CD4-positive, alpha-beta T cell treated with Interleukin-4 for 1 hour (primary cell): ENCODE data around the gene TTC6.

ENCODE experiments used
- DNase-seq, 2 donors: peaks; one replicate each; pipeline ENCODE4 v3.0.0-alpha.2; 2020 to 2022

The TTC6 gene

GRCh38 chr14:37586797-37587130 is 8.7 kb upstream of the TTC6 start:
- DNase-seq = no peak

DNA sequence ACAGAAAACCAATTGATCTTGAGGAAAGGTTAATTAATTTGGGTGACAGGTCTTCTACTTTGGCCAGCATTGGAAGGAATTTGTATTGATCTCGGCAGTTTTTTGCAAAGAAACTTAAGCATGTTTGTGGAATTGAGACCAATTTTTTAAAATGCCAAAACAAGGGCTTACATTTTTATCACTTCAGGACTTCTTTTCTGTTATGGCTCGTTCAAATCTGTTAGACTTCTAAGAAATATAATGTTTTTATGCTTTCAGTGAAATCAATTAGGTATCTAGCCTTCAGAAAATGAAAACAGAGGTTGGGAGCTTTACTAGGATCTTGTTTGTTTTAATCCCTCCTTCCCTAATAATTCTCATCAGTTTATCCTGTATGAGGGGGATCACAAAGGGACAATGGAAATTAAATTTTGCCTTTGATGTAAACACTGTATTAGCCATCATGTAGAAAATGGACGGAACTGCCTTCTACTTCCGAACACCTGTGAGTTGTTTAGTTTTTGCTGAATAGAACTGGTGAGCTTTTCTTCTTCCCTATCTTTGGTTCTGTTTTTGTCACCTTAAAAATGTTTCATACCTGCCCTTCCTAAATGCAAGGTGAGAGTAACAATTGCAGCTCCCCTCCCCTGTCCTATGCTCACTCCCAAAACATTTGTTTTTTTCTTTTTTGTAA is 8.2 kb upstream of the TTC6 start:
- no peak for DNase-seq

- DNase-seq = no peak
These were observed 7.4 kb upstream of the TTC6 start for GRCh38 chr14:37587881-37588666.

DNA sequence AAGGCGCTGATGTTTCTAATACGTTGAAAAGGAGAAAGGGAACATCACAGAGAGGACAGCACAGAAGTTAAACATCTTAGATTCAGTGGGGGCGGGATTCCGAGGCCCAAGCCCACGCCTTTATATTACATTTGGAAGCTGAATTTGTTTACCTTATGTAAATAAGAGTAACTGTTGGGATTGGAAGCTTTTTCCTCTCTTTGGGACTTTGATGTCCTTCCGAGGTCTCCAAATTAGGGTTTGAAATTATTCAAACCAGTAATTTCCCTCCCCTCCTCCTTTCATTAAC is 6.8 kb upstream of the TTC6 start:
- no peak for DNase-seq

GRCh38 chr14:37588956-37589714 is 6.3 kb upstream of the TTC6 start:
- no peak for DNase-seq

DNA sequence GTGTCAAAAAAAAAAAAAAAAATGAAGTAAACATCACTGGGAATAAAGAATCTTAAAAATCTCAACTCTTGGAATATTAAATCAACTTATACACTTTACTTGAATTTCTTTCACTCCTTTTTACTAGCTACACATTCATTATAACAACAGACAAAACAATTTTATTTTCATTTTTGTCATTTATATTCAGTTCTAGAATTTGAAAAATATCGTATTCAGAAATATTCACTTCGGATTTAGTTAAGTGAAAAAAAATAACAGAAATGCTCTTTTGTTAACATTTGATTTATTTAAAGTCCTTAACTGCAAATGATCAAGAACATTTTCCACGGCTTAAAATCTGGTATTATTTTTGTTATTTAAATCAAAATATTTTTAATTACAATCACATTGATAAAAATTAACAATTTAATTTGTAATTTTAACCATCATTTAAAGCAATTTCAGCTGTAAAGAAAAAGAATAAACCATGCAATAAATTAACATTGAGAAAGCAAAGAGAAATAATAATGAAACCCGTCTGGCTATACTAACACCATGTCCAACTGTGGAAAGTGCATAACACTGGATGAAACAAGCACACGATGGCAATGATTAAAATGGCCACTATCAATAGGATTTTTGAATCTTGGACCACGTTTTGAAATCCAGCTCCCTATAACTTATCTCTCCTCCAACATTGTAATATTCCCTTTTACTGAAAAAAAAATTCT is 5.6 kb upstream of the TTC6 start:
- no peak for DNase-seq

DNA sequence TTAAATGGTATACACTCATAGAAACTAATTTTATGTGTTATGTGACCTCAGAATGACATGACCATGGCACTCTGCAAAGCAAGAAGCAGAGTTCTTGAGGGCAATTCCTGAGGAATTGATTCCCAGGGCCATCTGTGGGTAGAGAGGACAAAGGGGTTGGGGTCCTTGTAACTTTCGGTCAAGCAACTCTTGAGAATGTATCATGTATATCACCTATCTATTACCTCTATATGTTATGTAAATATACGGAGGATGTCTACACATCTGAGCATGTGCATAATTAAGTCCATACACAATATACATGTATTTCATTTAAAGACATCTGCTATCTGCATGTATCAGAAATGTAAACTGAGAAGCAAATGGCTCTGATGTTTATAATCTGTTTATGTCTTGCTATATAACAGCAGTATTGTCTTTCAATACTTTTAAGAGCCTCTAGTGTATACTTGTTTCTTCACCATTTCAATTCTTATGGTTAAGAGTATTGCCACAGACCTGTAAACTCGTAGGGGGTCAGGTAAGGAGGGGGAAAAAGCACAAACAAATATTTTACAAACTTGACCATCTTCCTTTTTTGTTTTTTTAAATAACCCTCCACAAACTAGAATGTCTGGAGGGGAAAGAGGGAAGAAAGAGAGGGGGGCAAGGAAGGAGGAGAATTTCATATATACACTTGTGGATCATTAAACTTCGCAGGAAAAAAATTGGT is 4.8 kb upstream of the TTC6 start:
- DNase-seq = no peak

DNA sequence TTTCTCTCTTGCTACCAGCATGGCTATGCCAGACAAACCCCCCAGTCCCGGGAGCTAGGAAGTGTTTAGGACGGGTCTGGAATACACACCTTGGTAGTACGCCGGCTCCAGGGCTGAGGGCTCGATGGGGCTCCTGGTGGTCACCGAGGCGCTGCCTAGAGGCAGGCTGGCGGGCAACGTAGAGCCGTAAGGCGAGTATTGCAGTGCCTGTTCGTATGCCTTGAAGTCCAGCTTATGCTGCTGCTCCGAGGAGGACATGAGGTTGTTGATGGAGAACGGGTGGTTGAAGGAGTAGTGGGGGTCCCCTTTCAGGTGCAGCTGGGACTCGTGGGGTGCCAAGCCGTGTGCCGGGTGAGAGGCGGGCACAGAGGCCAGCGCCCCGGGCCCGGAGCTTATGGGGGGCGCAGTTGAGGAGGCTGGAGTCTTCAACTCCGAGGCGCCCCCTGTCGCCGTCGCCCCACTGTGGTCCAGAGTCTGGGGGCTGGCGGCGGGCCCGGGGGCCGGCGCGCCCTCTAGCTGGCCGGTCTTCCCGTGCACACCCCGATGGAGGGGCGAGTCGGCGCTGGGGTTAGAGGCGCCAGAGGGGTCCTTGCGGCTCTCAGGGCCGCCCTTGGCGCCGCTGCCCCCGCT is 4.0 kb upstream of the TTC6 start:
- DNase-seq = no peak

GRCh38 chr14:37591941-37592481 is 3.4 kb upstream of the TTC6 start:
- DNase-seq = no peak

- no peak for DNase-seq
These were observed 2.7 kb upstream of the TTC6 start for GRCh38 chr14:37592482-37593408.

- no peak for DNase-seq
These were observed 1.8 kb upstream of the TTC6 start for GRCh38 chr14:37593511-37594237.

GRCh38 chr14:37594238-37594970 is 1.0 kb upstream of the TTC6 start:
- peak in 1 of 2 donors; percentile 6 for DNase-seq

DNA sequence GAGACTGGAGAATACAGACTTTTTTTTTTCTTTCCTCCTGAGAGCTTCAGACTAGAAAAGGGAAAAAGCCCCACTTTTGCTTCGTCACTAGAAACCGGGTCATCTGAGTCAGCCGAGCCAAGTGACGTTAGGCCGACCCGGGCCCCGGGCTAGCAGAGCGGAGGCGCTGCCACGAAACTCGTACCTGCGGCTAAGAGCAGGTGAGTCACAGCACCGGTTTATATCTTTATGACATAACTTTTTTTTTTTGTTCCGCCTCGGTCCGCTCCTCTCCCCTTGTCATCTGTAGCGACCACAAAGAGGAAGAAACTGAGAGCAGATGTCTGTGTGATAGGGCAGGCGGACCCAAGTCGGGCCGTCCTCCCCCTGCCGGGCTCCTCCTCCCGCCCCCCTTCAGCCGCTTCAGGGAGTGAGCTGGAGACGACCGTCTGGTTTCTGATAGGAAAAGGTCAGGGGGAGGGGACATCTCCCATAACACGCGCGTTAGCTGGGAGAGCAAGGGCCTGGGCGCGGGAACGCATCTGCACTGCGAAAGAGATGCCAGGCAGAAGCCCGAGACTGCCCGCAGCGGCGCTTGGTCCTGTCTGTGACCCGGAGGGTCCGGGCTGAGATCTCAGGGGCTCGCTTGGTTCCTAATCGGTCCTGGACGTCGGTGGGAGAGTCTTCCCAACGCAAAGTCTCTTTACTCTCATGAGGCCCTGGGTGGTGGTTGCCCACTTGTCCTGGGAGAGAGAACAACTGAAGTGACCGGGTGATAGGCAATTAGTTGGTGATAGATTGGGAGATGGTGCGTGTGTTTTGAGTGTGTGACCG is 586 bp downstream of the TTC6 start:
- DNase-seq = peak in 1 of 2 donors; percentile 5

- DNase-seq = no peak
These were observed 1.5 kb downstream of the TTC6 start for GRCh38 chr14:37596790-37597472.

- DNase-seq = no peak
These were observed 2.1 kb downstream of the TTC6 start for GRCh38 chr14:37597538-37597913.

DNA sequence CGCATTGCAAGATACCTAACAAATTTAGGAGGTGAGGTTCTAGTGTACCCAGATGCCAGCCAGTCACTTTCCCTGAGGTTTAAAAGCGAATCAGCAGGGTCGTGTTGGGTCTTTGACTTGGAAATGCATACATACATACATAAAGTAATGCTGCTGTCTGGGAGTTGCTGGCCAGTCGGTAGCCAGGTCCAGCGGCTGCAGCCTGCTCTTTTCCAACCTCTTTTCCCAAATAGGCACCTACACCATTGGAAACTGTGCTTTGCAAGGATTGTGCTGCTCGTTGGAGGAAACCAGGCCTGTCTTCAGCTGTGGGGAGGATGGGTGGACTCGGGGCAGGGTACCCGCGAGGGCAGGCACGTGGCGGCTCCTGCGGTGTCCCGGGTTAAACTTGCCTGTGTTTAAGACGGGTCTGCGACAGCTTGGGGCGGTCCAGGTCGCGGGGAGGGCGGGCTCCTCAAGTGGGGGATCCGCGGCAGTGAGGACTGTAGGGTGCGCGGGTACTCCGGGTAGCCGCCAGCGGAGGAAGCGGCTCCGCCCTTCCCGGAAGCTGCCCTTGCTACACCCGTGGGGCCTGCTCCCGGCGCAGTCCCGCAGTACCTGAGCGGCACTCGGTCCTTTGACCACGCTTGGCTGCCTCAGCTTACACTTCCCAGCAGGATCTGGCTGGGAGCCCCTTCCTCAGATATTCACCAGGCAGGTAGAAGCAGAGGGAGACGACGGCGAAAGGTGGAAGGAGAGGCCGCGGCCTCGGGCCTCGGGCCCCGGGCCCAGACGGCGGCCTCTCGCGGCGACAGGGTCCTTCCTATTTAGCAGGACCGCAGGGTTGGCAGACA is 2.7 kb downstream of the TTC6 start:
- no peak for DNase-seq
